NT2/D1 (cell line): Measurements from ENCODE around the gene SERINC5.
"Not testable (repeated sequence)": the region's sequence is repeated elsewhere in the genome, so short reads cannot be mapped to it uniquely, and the experiment has no call there.

Experiments
- DNase-seq: peaks from one replicate; pipeline ENCODE4 v3.0.0-alpha.2; 2011; ENCODE audit warnings: low read depth, low spot score
- H3K27me3 ChIP-seq: 2 replicates; pipeline ENCODE4 v1.6.0; 2011; ENCODE audit warnings: mild to moderate bottlenecking; ENCODE audit not compliant: insufficient read length, insufficient read depth
- H3K36me3 ChIP-seq: 2 replicates; pipeline ENCODE4 v1.6.1; 2011; ENCODE audit warnings: mild to moderate bottlenecking, low read length, mixed read lengths; ENCODE audit not compliant: insufficient read depth, insufficient read length
- H3K4me1 ChIP-seq: 2 replicates; pipeline ENCODE4 v1.5.1; 2011; ENCODE audit not compliant: insufficient read depth, insufficient read length
- H3K4me3 ChIP-seq: 2 replicates; pipeline ENCODE4 v1.5.1; 2011; ENCODE audit warnings: low read depth; ENCODE audit not compliant: insufficient read length
- H3K9ac ChIP-seq: 2 replicates; pipeline ENCODE4 v1.6.0; 2011; ENCODE audit warnings: low read depth; ENCODE audit not compliant: insufficient read length
- H3K9me3 ChIP-seq: 2 replicates; pipeline ENCODE4 v1.5.1; 2011; ENCODE audit warnings: mild to moderate bottlenecking, low read length; ENCODE audit not compliant: insufficient read depth
- SUZ12 ChIP-seq: IDR thresholded peaks from 2 replicates; pipeline ENCODE4 v1.6.1; 2011; ENCODE audit not compliant: insufficient read length, insufficient read depth; ENCODE audit errors: extremely low read depth
- YY1 ChIP-seq: IDR thresholded peaks from 2 replicates; pipeline ENCODE4 v1.6.1; 2011; ENCODE audit not compliant: insufficient read length, insufficient read depth
- ZNF274 ChIP-seq: IDR thresholded peaks from 2 replicates; pipeline ENCODE4 v1.6.1; 2011; ENCODE audit warnings: mild to moderate bottlenecking, low read depth, low read length

Gene SERINC5

GRCh38 chr5:80114860-80115259, 141.0 kb downstream of the SERINC5 start:
- H3K4me3 ChIP-seq = no peak overlapping the region
- H3K9me3 ChIP-seq = peaks cover 15% of the 10 kb centered on the region; the same call in 1 of the 2 replicates
- no peak overlapping the region for H3K9ac ChIP-seq
- TF ChIP-seq SUZ12 (no peak), ZNF274 (no peak), YY1 (no peak)
- H3K4me1 ChIP-seq = peaks cover 8% of the 10 kb centered on the region
- H3K27me3 ChIP-seq = no peaks in the 10 kb centered on the region
- H3K36me3 ChIP-seq = no peaks in the 10 kb centered on the region
- no peak for DNase-seq

- H3K27me3 ChIP-seq, H3K4me3 ChIP-seq, H3K9ac ChIP-seq, DNase-seq, H3K4me1 ChIP-seq, H3K36me3 ChIP-seq: not testable (repeated sequence)
- H3K9me3 ChIP-seq = peaks cover 15% of the 10 kb centered on the region; the same call in 1 of the 2 replicates
Observed at GRCh38 chr5:80111376-80111990, 144.4 kb downstream of the SERINC5 start.

GRCh38 chr5:80109646-80110478, 146.0 kb downstream of the SERINC5 start:
- H3K9me3 ChIP-seq = peaks cover 13% of the 10 kb centered on the region; the same call in 1 of the 2 replicates
- no peak overlapping the region for H3K9ac ChIP-seq
- no peak for DNase-seq
- H3K36me3 ChIP-seq = no peaks in the 10 kb centered on the region
- peaks cover 6% of the 10 kb centered on the region for H3K4me1 ChIP-seq
- no peak overlapping the region for H3K4me3 ChIP-seq
- H3K27me3 ChIP-seq = no peaks in the 10 kb centered on the region
- TF ChIP-seq ZNF274 (no peak), YY1 (no peak), SUZ12 (no peak)

- no peaks in the 10 kb centered on the region for H3K27me3 ChIP-seq
- peaks cover 6% of the 10 kb centered on the region for H3K4me1 ChIP-seq
- no peaks in the 10 kb centered on the region for H3K9me3 ChIP-seq
- H3K36me3 ChIP-seq = no peaks in the 10 kb centered on the region
- TF ChIP-seq YY1 (no peak), ZNF274 (no peak), SUZ12 (no peak)
- DNase-seq = no peak
- H3K4me3 ChIP-seq = no peak overlapping the region
- no peak overlapping the region for H3K9ac ChIP-seq
Observed at GRCh38 chr5:80106916-80107315, 148.9 kb downstream of the SERINC5 start.

- no peak overlapping the region for H3K9ac ChIP-seq
Observed at GRCh38 chr5:80105698-80106439, 150.0 kb downstream of the SERINC5 start.

GRCh38 chr5:80103371-80103770, 152.5 kb downstream of the SERINC5 start:
- TF ChIP-seq ZNF274 (no peak), YY1 (no peak), SUZ12 (no peak)
- DNase-seq = no peak
- H3K9me3 ChIP-seq = no peaks in the 10 kb centered on the region
- no peak overlapping the region for H3K4me3 ChIP-seq
- H3K4me1 ChIP-seq = no peaks in the 10 kb centered on the region
- H3K9ac ChIP-seq = no peak overlapping the region
- no peaks in the 10 kb centered on the region for H3K27me3 ChIP-seq
- H3K36me3 ChIP-seq = no peaks in the 10 kb centered on the region

More at GRCh38 chr5:80105698-80106439, 150.0 kb downstream of the SERINC5 start:
- Histone ChIP-seq H3K27me3 (no peaks in the 10 kb centered on the region), H3K36me3 (no peaks in the 10 kb centered on the region), H3K9me3 (no peaks in the 10 kb centered on the region), H3K4me1 (peaks cover 6% of the 10 kb centered on the region), H3K4me3 (no peak overlapping the region)
- TF ChIP-seq SUZ12 = no peak
- TF ChIP-seq ZNF274 = no peak
- no peak for TF ChIP-seq YY1
- DNase-seq = no peak

GRCh38 chr5:80101993-80102392, 153.9 kb downstream of the SERINC5 start:
- Histone ChIP-seq H3K4me3 (no peak overlapping the region), H3K27me3 (no peaks in the 10 kb centered on the region), H3K4me1 (peaks cover 1% of the 10 kb centered on the region), H3K9ac (no peak overlapping the region), H3K9me3 (no peaks in the 10 kb centered on the region), H3K36me3 (no peaks in the 10 kb centered on the region)
- no peak for TF ChIP-seq ZNF274
- no peak for TF ChIP-seq SUZ12
- TF ChIP-seq YY1 = no peak
- no peak for DNase-seq
